ENCODE measurements around the gene UBA5. TPM values are rescaled to one million over a fixed set of nuclear protein-coding genes. Genes with fewer than 3 reads are reported as not detected.

UBA5 gene
- total and polyA plus RNA-seq, 2 of the 13 experiments (the other 11 are each of a cell fraction or from before 2014, with no cell fraction given) = 30.2 to 46.8 TPM

GRCh38 chr3:132623646-132624045, 36.5 kb upstream of the UBA5 start (continued):
- no peak for TF ChIP-seq ARID5B (CRISPR knock-in tag; IDR thresholded peaks at IDR 0.05)
- TF ChIP-seq LRRFIP1 (CRISPR knock-in tag; conservative IDR thresholded peaks at IDR 0.05) = no peak
- no peak for TF ChIP-seq PAX8 (CRISPR knock-in tag; IDR thresholded peaks at IDR 0.05; ENCODE audit: borderline replicate concordance)
- no peak for TF ChIP-seq ZEB1 (IDR thresholded peaks at IDR 0.05; ENCODE audit: insufficient replicate concordance, low read depth)
- TF ChIP-seq ERF (CRISPR knock-in tag; IDR thresholded peaks at IDR 0.05) = no peak

- H3K4me2 ChIP-seq (ENCODE audit: low read depth, low read length) = no peak overlapping the region
- FAIRE-seq = no peak
- no peak overlapping the region for H2AFZ ChIP-seq (ENCODE audit: low read length)
- peaks cover 8 to 39% of the 10 kb centered on the region in 2 experiments for H3K36me3 ChIP-seq (replicated peaks in 1 of 2; ENCODE audit: control insufficient read depth in 1 of 2, insufficient read depth in 2 of 2, low read length in 2 of 2)
- POLR2A ChIA-PET = no interaction called here
- no peak overlapping the region for H3K9ac ChIP-seq (ENCODE audit: insufficient read depth, low read depth, low read length)
- no peaks in the 10 kb centered on the region for H3K79me2 ChIP-seq (ENCODE audit: insufficient read depth, low read length)
- H3K4me1 ChIP-seq (ENCODE audit: insufficient read depth, low read length) = no peaks in the 10 kb centered on the region
- no peak overlapping the region for H3K27ac ChIP-seq (ENCODE audit: extremely low read length, insufficient read depth, low read length)
- in situ Hi-C loops (cut with HindIII; ENCODE audit: extremely low pct_ligation_motif_present, low pct_unique_long_range_greater_than_20kb) = no loop called here
- no peak overlapping the region for H3K4me3 ChIP-seq (replicated peaks in 1 of 3; ENCODE audit: insufficient read depth in 1 of 3, low read depth in 2 of 3, low read length in 3 of 3)
- ATAC-seq = no peak
- CTCF ChIA-PET (ENCODE audit: low intra/inter-chr PET ratio, low total read pairs) = no interaction called here
- over 99% methylated on average over 7 of the region's 7 CpGs for WGBS (ENCODE audit: low lambda C conversion rate)
- BruUV-seq (replicated peaks) = no TSS peak
- no peaks in the 10 kb centered on the region for H4K20me1 ChIP-seq (ENCODE audit: insufficient read depth, low read length)
- intact Hi-C loops (cut with micrococcal nuclease; ENCODE audit: unreplicated experiment) = no loop called here
- H3K9me3 ChIP-seq (ENCODE audit: low read length) = no peaks in the 10 kb centered on the region
- DNase-seq (ENCODE audit: low spot score) = no peak
- no peaks in the 10 kb centered on the region for H3K27me3 ChIP-seq (ENCODE audit: control insufficient read depth in 1 of 2, insufficient read depth in 2 of 2, low read length in 2 of 2)
- no peak for TF ChIP-seq JDP2 (CRISPR knock-in tag; IDR thresholded peaks at IDR 0.05; ENCODE audit: borderline replicate concordance)
- TF ChIP-seq SRSF9 (IDR thresholded peaks at IDR 0.05; ENCODE audit: borderline replicate concordance, insufficient read depth, low read depth, low read length, poor library complexity, severe bottlenecking) = no peak
- no peak for TF ChIP-seq BCL6 (CRISPR knock-in tag; IDR thresholded peaks at IDR 0.05)
- TF ChIP-seq ZFP62 (CRISPR knock-in tag; IDR thresholded peaks at IDR 0.05) = no peak
- TF ChIP-seq HNF4A (CRISPR knock-in tag; IDR thresholded peaks at IDR 0.05) = no peak
- TF ChIP-seq GPBP1L1 (CRISPR knock-in tag; IDR thresholded peaks at IDR 0.05) = no peak
- TF ChIP-seq ELF3 (CRISPR knock-in tag; IDR thresholded peaks at IDR 0.05) = no peak
Observed at GRCh38 chr3:132624790-132625189, 35.3 kb upstream of the UBA5 start.

Data from HepG2 (cell line).